Stimulated activated CD4-positive, alpha-beta T cell treated with anti-CD3 and anti-CD28 coated beads, Interleukin-1b, Interleukin-23, amount 100 ng/mL, for 4 hours (primary cell): ENCODE results near the gene OPA1.

Source experiments
- DNase-seq, 2 donors: peaks; one replicate each; pipeline ENCODE4 v3.0.0-alpha.2; 2020; ENCODE audit warnings: low read depth in 2 of 2

The OPA1 gene

GRCh38 chr3:193650585-193650984 is 57.6 kb downstream of the OPA1 start:
- DNase-seq = no peak

- no peak for DNase-seq
Measured at GRCh38 chr3:193655831-193656433, 62.9 kb downstream of the OPA1 start.

GRCh38 chr3:193656445-193656844 is 63.4 kb downstream of the OPA1 start:
- no peak for DNase-seq

DNA sequence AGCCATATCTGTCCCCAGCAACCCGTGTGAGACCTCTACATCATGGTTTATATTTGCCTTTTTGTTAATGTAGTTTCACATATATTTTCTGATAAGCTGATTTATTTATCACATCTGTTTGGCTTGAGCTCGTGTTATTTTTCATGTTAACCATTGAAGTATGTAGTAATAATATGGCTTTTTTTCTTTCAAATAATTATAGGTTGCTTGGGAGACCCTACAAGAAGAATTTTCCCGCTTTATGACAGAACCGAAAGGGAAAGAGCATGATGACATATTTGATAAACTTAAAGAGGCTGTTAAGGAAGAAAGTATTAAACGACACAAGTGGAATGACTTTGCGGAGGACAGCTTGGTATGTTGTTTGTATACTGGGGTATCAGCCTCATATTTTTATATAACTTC is 63.9 kb downstream of the OPA1 start:
- DNase-seq = no peak

- no peak for DNase-seq
Measured at GRCh38 chr3:193660171-193660570, 67.2 kb downstream of the OPA1 start.

DNA sequence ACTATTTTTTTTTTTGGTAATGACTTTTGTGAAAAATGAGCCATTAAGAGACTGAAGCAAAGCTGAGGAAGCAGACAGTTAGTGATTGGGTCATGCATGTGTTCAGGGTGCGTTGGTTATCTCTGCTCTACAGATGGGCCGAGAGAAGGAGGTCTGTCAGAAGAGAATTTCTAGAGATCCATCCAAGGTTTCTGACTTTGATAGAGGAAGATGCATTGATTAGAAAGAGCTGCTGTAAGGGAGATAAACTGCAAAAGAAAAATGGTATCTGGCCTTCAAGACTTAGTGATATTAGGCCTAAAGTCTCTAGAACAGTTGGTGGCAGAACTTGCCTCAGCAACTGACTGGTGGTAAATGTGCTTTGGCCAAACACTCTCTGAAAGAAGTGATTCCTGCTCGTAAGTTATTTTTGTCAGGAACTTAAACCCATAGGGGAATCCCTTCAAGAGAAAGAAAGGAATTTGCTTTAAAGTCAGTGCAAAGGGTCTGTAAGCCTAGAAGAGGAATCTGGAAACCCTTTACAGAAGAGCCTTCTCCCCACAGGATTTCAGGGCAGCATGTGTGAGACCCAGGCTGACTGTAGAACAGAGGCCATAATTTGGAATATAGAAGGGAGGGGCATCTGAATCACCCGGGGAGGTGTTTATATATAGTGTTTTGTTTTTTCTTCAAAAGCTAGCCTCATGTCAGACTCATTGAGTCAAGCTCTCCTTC is 67.8 kb downstream of the OPA1 start:
- DNase-seq = no peak

DNA sequence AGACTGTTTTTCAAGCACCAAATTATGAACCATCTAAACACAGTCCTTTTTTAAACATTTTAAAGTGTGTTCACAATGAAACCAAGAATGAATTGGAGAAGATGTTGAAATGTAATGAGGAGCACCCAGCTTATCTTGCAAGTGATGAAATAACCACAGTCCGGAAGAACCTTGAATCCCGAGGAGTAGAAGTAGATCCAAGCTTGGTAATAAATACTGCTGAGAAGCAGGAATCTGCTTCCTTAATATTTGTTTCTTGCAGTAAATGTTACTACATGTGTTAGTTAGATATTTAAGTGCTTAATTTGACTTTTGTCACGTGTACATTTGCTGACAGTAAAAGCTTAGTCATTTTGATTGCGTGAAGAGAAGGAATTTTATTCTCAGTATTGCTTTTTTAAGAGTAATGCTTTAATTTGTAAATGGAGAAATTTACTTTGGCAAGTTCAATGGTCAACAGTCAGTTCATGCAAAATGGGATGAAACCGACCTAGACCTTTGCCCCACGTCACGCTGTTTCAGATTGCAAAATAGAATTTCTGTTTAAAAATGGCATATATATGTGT is 69.8 kb downstream of the OPA1 start:
- DNase-seq = no peak

DNA sequence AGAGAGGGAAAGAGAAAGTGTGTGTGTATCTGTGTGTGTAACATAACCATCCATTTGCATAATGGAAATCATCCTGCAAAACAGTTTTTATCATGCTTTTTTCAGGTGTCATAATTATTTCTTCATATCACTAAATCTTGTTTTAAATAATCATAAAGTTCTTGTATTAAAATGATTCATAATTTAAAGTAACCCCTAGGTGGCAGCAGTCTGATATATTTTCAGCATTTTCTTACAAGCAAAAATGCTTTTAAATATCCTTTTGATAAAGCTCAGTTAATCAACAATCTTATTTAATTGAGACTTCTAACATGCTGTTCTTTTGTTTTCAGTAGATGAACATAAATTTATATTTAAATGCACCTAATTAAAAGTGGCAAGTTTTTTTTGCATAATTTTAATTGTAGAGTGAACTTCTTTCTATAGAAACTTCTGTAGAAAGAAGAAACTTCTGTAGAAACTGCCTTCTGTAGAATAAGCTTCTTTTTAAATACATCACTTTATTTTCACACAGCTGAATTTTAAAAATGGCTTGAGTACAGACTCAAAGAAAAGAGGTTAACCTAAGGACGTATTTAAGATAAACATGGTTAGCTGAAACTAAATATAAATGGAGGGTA is 72.5 kb downstream of the OPA1 start:
- no peak for DNase-seq

GRCh38 chr3:193673845-193674244 is 80.8 kb downstream of the OPA1 start:
- DNase-seq = no peak

- no peak for DNase-seq
Measured at GRCh38 chr3:193674714-193675113, 81.7 kb downstream of the OPA1 start.

DNA sequence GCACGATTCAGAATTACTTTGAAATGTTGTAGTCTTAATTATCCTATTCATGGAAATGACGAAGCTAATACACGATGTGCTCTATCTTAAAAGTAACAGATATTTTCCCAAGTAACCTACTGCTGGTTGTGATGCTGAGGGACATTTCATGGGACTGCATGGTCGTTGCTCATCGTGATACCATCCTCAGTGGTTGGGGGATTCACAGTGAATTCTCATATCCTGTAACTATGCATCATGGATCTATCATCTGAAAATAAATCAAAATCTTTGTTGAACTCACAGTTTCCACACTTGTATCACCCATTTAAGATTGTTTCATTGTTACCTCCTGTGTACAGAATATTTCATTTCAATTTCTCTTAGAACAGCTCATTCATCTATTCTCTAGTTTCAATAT is 84.7 kb downstream of the OPA1 start:
- DNase-seq = no peak

DNA sequence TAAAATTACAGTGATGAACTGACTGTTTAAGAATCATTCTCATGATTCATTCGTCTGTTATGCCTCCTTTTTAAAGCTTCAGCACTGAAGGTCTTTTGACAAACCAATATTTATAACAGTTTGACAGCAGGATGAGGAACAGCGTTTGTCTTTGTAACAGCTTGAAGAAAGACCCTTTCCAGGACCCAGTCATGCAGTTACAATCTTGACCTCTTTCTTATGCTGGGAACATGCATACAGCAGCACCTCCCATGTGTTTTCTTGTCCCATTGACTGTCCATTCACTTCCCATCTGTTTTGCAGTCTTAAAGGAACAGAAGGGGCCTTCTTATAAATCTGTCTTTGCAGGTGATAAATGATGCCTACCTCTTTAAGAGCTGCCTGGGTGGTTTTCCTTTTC is 87.2 kb downstream of the OPA1 start:
- no peak for DNase-seq

DNA sequence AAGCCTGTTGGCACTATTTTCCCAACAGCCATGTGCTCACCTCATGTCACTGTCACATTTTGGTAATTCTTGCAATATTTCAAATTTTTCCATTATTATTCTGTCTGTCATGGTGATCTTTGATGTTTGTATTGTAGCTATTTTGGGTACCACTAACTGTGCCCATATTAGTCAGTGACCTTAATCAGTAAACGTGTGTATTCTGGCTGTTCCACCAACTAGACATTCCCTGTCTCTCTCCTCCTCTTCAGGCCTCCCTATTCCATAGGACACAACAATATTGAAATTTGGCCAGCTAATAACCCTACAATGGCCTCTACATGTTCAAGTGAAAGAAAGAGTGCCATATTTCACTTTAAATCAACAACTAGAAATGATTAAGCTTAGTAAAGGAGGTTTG is 88.6 kb downstream of the OPA1 start:
- no peak for DNase-seq

DNA sequence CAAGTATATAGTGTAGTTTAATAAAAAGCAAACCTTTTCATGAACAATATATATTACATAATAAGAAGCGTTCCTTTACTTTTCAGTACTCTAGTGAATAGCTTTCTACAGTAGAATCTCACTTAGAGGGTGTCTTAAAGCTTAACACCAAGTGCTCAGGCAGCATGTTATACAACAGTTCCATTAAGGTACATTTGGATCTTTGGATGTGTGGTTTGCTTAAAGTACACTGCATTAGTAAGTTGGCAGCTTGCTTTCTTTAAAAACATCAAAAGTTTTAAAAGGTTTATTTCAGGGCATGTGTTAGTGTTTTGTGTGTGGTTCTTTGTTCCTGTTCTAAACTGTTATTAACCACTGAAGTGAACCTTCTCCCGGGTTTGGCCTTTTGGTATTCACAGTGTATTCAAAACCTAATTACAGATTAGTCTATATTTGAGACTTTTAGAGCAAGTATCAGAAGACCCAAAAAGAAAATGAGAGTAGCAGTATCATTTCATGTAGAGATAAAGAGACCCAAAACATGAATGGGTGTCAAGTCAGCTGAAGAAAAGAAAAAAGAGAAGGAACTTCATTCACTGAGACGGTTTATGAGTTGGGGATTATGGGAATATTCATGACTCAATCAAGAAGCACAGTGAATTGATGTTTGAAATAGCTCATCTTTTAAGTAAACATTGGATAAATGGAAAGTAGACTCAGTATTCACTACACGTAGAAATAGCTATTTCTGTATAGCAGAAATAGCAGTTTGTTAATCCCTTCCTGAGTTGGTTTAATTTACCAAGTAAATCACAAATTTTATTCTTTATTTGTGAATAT is 93.9 kb downstream of the OPA1 start:
- no peak for DNase-seq

DNA sequence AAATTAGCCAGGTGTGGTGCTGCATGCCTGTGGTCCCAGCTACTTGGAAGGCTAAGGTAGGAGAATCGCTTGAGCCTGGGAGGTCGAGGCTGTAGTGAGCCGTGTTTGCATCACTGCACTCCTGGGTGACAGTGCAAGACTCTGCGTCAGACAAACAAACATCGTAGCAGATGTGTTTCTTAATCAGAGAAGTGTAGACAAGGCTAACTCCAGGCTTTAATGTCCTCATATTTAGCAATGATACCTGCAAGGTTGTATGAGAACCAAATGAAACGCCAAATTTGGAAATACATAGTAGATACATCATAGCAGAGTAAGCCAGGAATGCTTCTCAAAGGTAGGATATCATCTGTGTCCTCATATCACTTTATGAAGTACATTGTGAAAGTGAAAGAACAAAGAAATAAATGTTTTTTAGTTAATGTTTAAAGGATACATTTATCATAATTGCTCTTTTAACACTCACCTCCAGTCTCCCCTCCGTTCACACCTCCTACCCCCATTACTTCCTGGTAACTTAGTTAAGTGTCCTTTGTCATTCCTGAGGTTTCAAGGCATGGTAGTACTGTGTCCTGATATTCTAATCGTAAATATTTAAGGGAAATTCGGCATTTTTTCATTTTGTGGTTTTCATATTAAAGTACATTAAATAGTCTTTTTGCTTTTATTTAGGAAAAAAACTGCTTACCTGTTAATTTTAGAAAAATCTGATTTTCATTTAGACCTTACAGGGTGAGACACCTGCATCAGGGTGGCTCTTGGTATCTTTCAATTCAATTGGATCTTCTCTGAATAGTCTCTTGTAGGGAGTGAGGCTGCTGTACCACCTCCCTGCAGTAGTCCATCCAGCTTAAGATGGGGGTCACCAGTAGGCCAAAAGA is 96.1 kb downstream of the OPA1 start:
- DNase-seq = no peak

DNA sequence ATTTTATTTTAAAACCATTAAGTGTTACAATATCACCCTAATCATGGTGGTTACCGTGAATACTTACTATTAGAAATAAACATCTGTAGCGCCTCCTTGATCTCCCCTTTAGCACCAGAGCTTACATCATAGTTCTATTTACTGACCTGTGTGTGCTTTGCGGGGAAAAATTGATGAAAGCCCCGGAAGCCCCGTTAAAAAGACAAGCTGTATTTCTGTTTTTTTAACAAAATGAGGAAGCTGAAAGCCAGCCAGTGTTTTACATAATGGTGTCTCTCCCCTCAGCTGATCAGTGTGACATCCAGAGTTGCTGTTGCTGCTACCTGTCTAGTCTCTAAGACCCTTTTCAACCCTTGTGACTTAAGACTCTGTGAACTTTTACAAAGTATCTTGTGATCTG is 100.8 kb downstream of the OPA1 start:
- DNase-seq = no peak

DNA sequence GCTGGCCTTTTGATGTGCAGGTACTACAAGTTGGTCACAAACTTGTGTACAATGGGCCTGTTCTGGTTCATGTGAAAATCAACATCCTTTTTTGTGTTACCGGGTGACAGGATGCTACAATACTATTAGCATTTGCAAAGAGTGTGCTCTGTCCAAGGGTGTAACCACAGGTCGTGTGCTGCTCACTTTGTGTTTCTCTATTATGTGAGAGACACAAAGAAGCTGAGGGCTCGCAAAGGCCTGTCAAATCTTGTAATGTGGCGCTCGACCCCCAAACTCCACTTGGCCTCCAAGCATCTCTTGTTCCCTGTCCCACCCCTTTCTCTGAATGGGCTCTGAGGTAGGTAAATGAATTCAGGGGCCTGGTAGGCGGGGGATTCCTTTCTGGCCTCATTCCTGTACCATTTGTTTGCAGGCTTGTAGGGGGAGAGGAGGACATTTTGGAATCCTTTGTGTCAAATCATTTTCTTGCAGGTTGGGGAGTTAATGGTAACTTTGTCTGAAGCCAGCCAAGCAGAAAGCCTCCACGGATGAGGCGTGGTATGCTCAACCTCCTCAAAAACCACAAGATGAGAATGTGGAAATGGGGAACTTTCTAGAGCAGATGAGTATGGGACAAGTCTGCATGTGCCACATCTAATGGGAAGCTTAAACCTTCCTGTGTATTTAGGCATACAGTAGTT is 109.1 kb downstream of the OPA1 start:
- no peak for DNase-seq

DNA sequence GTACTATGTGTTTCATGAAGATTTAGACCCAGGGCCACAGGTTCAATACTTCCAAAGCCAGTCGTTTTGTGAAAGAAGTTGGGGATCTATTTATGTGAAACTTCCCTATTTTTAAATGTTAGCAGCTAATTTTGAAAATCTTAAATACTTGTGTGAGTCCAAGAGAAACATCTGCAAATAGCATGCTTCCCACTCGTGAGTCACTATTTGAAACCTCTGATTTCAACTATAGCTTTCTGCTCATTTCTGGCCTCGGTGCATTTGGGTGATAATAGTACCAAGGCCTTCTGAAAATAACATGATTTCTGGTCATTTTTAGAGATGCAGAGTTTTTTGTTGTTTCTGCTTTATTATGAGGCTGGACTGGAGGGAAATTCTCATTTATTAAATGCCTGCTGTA is 110.0 kb downstream of the OPA1 start:
- DNase-seq = no peak

GRCh38 chr3:193704431-193704830 is 111.4 kb downstream of the OPA1 start:
- no peak for DNase-seq

DNA sequence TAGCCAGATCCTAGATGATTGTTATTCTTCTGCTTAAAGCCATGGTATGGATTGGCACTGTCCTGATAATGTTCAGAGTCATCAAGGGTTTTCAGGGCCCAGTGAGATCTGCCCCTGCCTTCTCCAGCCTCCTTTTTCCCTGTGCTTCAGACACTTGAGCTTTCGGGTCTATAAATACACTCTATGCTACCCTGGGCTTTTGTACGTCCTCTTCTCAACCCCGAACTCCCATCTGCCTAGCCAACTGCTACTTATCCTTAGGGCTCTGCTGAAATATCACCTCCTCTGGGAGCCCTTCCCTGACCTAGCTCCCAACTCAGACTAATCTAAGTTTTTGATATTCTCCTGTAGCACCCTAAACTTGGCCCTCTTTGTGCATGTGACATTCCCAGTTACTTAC is 115.3 kb downstream of the OPA1 start:
- no peak for DNase-seq
